NCI-H2171 (cell line): Measurements from ENCODE around the gene HDAC7.

ENCODE experiments used
- DNase-seq: peaks from one replicate; lab custom pipeline; 2025; lab: John Stamatoyannopoulos, UW

Gene HDAC7

GRCh38 chr12:47778881-47779280 is 40.8 kb downstream of the HDAC7 start:
- no peak for DNase-seq

GRCh38 chr12:47777741-47778558 is 41.8 kb downstream of the HDAC7 start:
- no peak for DNase-seq

- DNase-seq, result no peak
Observed at GRCh38 chr12:47777151-47777550, 42.6 kb downstream of the HDAC7 start.

GRCh38 chr12:47776471-47777143 is 43.1 kb downstream of the HDAC7 start:
- DNase-seq, result no peak

DNA sequence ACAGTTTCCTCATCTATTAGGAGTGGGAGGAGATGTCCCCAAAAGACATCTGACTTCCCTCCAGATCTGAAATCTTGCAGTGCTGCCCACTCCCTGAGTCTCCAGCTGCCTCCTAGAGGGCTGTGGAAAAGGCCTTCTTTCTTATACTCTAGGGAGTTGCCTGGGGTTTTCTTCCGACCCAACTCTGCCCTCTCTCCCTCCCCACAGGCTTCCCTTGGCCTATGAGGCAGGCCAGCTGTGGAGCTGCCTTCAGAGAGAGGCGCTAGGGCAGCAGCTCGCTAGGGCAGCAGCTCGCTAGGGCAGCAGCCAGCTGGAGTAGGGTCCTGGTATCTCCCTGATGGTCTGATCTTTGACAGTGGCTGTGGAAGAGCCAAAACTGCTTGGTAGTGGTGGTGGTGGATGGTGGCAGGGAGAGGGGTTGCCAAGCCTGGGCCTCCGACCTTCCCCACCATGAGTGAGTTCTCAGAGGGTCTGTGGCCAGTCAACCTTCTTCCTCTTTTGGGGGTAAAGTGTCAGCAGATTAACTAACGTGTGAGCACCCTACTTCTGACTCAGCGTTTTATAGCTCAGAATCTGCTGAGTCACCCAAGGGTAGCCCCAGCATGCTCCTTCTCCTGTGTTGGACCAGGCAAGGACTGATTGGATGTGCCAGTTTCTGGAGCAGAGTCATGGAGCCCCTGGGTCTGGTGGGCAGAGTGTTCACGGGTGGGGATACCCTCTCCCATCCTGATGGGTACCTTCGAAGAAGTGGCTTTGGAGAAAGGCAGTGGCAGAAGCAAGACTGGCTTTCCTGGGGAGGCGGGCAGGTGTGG is 44.4 kb downstream of the HDAC7 start:
- DNase-seq, result no peak

GRCh38 chr12:47774663-47775062 is 45.0 kb downstream of the HDAC7 start:
- DNase-seq, result no peak

GRCh38 chr12:47773858-47774580 is 45.7 kb downstream of the HDAC7 start:
- DNase-seq, result no peak

- peak; percentile 69 for DNase-seq
Observed at GRCh38 chr12:47773062-47773857, 46.4 kb downstream of the HDAC7 start, which contains the start of gene SLC48A1. SLC48A1 (plus strand) TSS chr12:47773238; CDS start chr12:47773305, 67 bp downstream.

DNA sequence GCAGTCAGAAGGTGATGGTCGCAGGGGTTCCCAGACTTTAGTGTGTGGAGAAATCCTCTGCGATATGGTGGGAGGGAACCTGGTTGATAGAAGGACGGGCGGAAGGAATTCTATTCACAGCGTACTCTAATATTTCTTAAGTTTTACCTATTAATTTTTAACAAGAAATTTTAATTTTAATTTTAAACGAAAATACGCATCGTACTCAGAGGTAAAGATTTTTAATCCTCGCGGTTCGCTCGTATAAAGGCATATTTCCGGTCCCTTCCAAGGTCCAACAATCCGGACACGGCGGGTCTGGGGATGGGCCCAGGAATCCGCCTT is 47.0 kb downstream of the HDAC7 start:
- DNase-seq, result no peak

GRCh38 chr12:47772094-47772660 is 47.5 kb downstream of the HDAC7 start:
- no peak for DNase-seq

- no peak for DNase-seq
Observed at GRCh38 chr12:47771304-47771703, 48.4 kb downstream of the HDAC7 start.

DNA sequence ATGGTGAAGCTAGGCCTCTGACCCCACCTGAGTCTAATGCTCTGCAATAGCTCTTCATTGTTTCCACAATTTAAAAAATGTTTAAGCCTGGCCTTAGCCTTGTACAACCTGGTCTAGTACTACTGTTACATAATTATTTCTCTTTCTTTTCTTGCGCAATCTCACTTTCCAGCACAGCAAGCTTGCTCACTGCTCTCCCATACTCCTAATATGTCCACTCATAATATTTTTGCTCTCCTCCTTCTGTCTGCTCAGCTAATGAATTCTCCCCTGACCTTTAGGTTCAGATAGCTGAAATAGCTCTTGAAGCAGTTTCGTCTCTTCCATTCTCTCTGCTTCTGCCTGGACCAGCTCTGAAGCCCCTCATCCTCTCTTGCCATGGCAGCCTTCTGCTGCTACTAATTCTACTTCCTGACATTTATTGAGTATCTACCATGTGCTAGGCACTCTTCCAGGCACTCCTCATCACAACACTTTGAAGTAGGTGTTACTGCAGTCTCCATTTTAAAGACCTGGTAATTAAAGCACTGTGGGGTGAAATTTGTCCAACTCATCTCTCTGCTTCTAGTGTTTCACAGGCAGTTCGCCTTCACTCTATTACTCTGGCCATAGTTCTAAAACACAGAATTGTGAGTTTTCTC is 49.5 kb downstream of the HDAC7 start:
- no peak for DNase-seq

GRCh38 chr12:47769234-47770085 is 50.2 kb downstream of the HDAC7 start:
- no peak for DNase-seq

- DNase-seq, result peak; percentile 21
Observed at GRCh38 chr12:47768323-47768811, 51.3 kb downstream of the HDAC7 start.

DNA sequence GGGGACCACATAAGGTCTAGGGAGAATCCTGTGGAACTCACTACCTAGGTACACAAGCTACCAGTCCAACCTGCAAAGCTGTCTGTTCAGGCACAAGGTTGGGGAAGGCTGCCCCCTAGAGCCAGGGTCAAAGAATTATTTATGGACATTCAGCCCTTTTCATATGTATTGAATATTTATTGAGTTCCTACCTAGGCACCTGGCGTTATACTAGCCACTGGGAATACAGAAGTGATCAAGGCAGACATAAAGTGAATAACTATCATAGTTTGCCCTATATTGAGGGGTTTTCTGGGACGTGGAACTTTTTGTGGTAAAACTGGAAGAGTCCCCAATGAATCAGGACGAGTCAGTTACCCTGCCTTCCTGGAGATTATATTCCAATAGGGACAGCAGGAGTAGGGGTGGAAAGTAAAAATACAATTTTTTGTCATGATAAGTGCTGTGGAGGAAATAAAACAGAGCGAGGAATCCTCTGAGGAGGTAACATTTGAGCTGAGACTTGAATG is 52.4 kb downstream of the HDAC7 start:
- DNase-seq, result no peak

- DNase-seq, result no peak
Observed at GRCh38 chr12:47766502-47767215, 53.0 kb downstream of the HDAC7 start.

GRCh38 chr12:47763481-47764346 is 56.0 kb downstream of the HDAC7 start:
- DNase-seq, result no peak
